GM12878 (cell line): ENCODE results near the gene ANKRD33B. TPM values are rescaled to one million over a fixed set of nuclear protein-coding genes. Genes with fewer than 3 reads are reported as not detected.

ENCODE experiments used
- ATAC-seq: fragments of 200-7000 bp; cut with Tn5 transposase; 3 replicates; pipeline ENCODE4 v1.9.1; 2020; ENCODE audit warnings: mild to moderate bottlenecking, moderate library complexity
- BruUV-seq: library from RNA; stranded (reverse); fragments of 400-500 nt; replicated peaks from 2 replicates; lab custom pipeline; 2021; lab: Mats Ljungman, UMichigan
- CTCF ChIA-PET: fragments of 300-600 bp; sonication (Branson Sonifier 250); formaldehyde crosslinking; extraction: SDS; loops from one replicate; lab custom pipeline; 2021; ENCODE audit warnings: inconsistent platforms; lab: Yijun Ruan, JAX
- POLR2A ChIA-PET: fragments of 350-600 bp; formaldehyde crosslinking; extraction: SDS; loops from one replicate; lab custom pipeline; 2021; ENCODE audit warnings: inconsistent platforms; lab: Charles Lee
- RAD21 ChIA-PET: fragments of 300-600 bp; sonication (Branson Sonifier 250); formaldehyde crosslinking; loops from one replicate; lab custom pipeline; 2023; ENCODE audit warnings: antibody characterized with exemption; ENCODE audit not compliant: unreplicated experiment; lab: Charles Lee
- SMC1A ChIA-PET: fragments of 300-600 bp; sonication (Branson Sonifier 250); formaldehyde crosslinking; loops from one replicate; lab custom pipeline; 2023; ENCODE audit not compliant: unreplicated experiment, uncharacterized antibody; lab: Charles Lee
- DNase-seq: peaks from one replicate; pipeline ENCODE4 v3.0.0-alpha.2; 2011; ENCODE audit warnings: low read depth, low spot score
- FAIRE-seq: peaks from 3 replicates; lab custom pipeline; 2011; peaks lifted over from hg19 to GRCh38; lab: Jason Lieb, UNC
- H2AFZ ChIP-seq: 2 replicates; pipeline ENCODE4 v1.6.0; 2011; ENCODE audit warnings: low read depth, low read length, control low read depth; ENCODE audit not compliant: control insufficient read depth
- H3K27ac ChIP-seq: 2 replicates; pipeline ENCODE4 v1.5.1; 2011; ENCODE audit warnings: control low read depth; ENCODE audit not compliant: control insufficient read depth, insufficient read depth
- H3K27me3 ChIP-seq, 2 experiments: replicated peaks in 1 of 2; 2 replicates each; pipeline versions ENCODE4 v1.6.0 to v1.6.1; 2011; ENCODE audit warnings: low read length in 1 of 2; ENCODE audit not compliant: control insufficient read depth in 2 of 2, insufficient read depth in 2 of 2
- H3K36me3 ChIP-seq, 2 experiments: 2 replicates each; pipeline ENCODE4 v1.5.1; 2011; ENCODE audit warnings: low read length in 1 of 2; ENCODE audit not compliant: control insufficient read depth in 2 of 2, insufficient read depth in 2 of 2
- H3K4me1 ChIP-seq: 2 replicates; pipeline ENCODE4 v1.6.1; 2011; ENCODE audit warnings: mild to moderate bottlenecking, low read length, moderate library complexity, mixed read lengths; ENCODE audit not compliant: control insufficient read depth, insufficient read depth
- H3K4me2 ChIP-seq: 2 replicates; pipeline ENCODE4 v1.6.0; 2011; ENCODE audit warnings: control low read depth; ENCODE audit not compliant: control insufficient read depth, insufficient read depth
- H3K4me3 ChIP-seq: fragments of 200-600 bp; sonication (generic); 2 replicates; pipeline ENCODE4 v1.5.1; 2016
- H3K79me2 ChIP-seq: 2 replicates; pipeline ENCODE4 v1.6.0; 2011; ENCODE audit warnings: low read length; ENCODE audit not compliant: control insufficient read depth, insufficient read depth
- H3K9ac ChIP-seq: 2 replicates; pipeline ENCODE4 v1.8.0; 2011; ENCODE audit warnings: low read length, control low read depth, mixed read lengths; ENCODE audit not compliant: control insufficient read depth, insufficient read depth
- H3K9me3 ChIP-seq: replicated peaks from 3 replicates; pipeline ENCODE4 v1.5.1; 2011; ENCODE audit warnings: mild to moderate bottlenecking, low read length; ENCODE audit not compliant: control insufficient read depth, insufficient read depth
- H4K20me1 ChIP-seq: 2 replicates; pipeline ENCODE4 v1.6.0; 2011; ENCODE audit not compliant: control insufficient read depth, insufficient read depth
- ATF7 ChIP-seq: fragments of 450-650 bp; IDR thresholded peaks from 2 replicates; pipeline ENCODE4 v1.6.1; 2016; ENCODE audit warnings: low read depth, mild to moderate bottlenecking
- KDM1A ChIP-seq: fragments of 200-600 bp; sonication (generic); IDR thresholded peaks from 2 replicates; pipeline ENCODE4 v1.6.1; 2016; ENCODE audit warnings: borderline replicate concordance
- MYC ChIP-seq: IDR thresholded peaks from 2 replicates; pipeline ENCODE4 v1.6.1; 2011; ENCODE audit warnings: mild to moderate bottlenecking, low read length, moderate library complexity, inconsistent platforms; ENCODE audit not compliant: insufficient read depth, insufficient replicate concordance, insufficient read length, severe bottlenecking
- NKRF ChIP-seq: fragments of 450-650 bp; conservative IDR thresholded peaks from 2 replicates; pipeline ENCODE4 v1.6.1; 2017; ENCODE audit warnings: mild to moderate bottlenecking, moderate library complexity
- SMAD1 ChIP-seq: fragments of 450-650 bp; IDR thresholded peaks from 2 replicates; pipeline ENCODE4 v1.6.1; 2018; ENCODE audit warnings: mild to moderate bottlenecking, low read depth; ENCODE audit not compliant: partially characterized antibody
- SUZ12 ChIP-seq: fragments of 200-600 bp; sonication (generic); IDR thresholded peaks from one replicate; pipeline ENCODE4 v1.6.1; 2018; ENCODE audit warnings: antibody characterized with exemption, mild to moderate bottlenecking; ENCODE audit not compliant: unreplicated experiment
- TBL1XR1 ChIP-seq: IDR thresholded peaks from 2 replicates; pipeline ENCODE4 v1.6.1; 2012; ENCODE audit warnings: low read depth, low read length, improper control_type of control experiment
- TCF3 ChIP-seq: IDR thresholded peaks from 2 replicates; pipeline ENCODE4 v1.6.1; 2012; ENCODE audit warnings: low read depth, mild to moderate bottlenecking, low read length, borderline replicate concordance; ENCODE audit not compliant: insufficient read depth
- ZNF687 ChIP-seq: fragments of 450-650 bp; IDR thresholded peaks from 2 replicates; pipeline ENCODE4 v1.6.1; 2017; ENCODE audit warnings: mild to moderate bottlenecking, moderate library complexity
- WGBS: methylation state at CpG from one replicate; pipeline ENCODE4 v1.1.6; 2016; ENCODE audit warnings: low lambda C conversion rate; ENCODE audit not compliant: insufficient replicate concordance, insufficient coverage; ENCODE audit errors: missing lambda C conversion rate; 5-methylcytosine and 5-hydroxymethylcytosine counted together
- in situ Hi-C: fragments of 300-500 bp; cut with MboI; formaldehyde crosslinking; loops from 9 replicates; pipeline ENCODE4 v1.14.3; 2018; ENCODE audit warnings: mixed read lengths
- intact Hi-C: fragments of 100-400 bp; cut with micrococcal nuclease; formaldehyde crosslinking; loops from one replicate; pipeline ENCODE4 v1.14.2; 2022; ENCODE audit not compliant: unreplicated experiment
- polyA plus RNA-seq, 11 experiments: library from polyadenylated mRNA; depleted of rRNA in 4 of 11; unstranded in 6 of 11; stranded (reverse) in 5 of 11; fragments of >200 nt; fragmentation: Nextera tagmentation in 4 of 11; fragmentation: Illumina TruSeq in 1 of 11; extraction: Ambion mirVana in 4 of 11; extraction: Trizol in 1 of 11; gene quantifications; 1 replicate in 1 of 11; 2 replicates in 10 of 11; pipeline versions ENCODE4 v1.2.1 to v1.2.3, GENCODE V29; 2011 to 2016; ENCODE audit warnings: inconsistent platforms in 2 of 11, missing spikeins in 2 of 11, low read depth in 1 of 11
- total RNA-seq, 4 experiments: library from RNA; depleted of rRNA in 3 of 4; stranded (reverse); fragments of >200 nt in 3 of 4; fragmentation: Illumina TruSeq in 1 of 4; extraction: Trizol in 1 of 4; gene quantifications; 2 replicates each; pipeline versions ENCODE4 v1.2.1 to v1.2.3, GENCODE V29; 2013 to 2021

The ANKRD33B gene
- total and polyA plus RNA-seq, 10 of the 15 experiments (the other 5 are each of a cell fraction or from before 2014, with no cell fraction given), result 4.9 to 61.6 (median 15.6) TPM

GRCh38 chr5:10621832-10622231 is 58.0 kb downstream of the ANKRD33B start:
- BruUV-seq, result no TSS peak
- CTCF ChIA-PET, result interaction anchor here (0.8 to 2.7 kb wide), 8 partner anchors 14 to 169 kb away, joined by 3 to 26 read pairs (median 5); no protein-coding TSS in a partner anchor
- H3K27me3 ChIP-seq, result no peaks in the 10 kb centered on the region
- peaks cover 27% of the 10 kb centered on the region for H3K4me1 ChIP-seq
- H2AFZ ChIP-seq, result no peak overlapping the region
- peaks cover 45% of the 10 kb centered on the region for H3K79me2 ChIP-seq
- TF ChIP-seq MYC (no peak), KDM1A (no peak), SUZ12 (no peak), TCF3 (no peak), SMAD1 (no peak), NKRF (no peak), ATF7 (no peak), ZNF687 (no peak), TBL1XR1 (no peak)
- H4K20me1 ChIP-seq, result no peaks in the 10 kb centered on the region
- RAD21 ChIA-PET, result interaction anchor here (0.9 to 3.2 kb wide), 6 partner anchors 10 to 167 kb away, joined by 4 to 19 read pairs (median 6); no protein-coding TSS in a partner anchor
- intact Hi-C loops (no loop called here), in situ Hi-C loops (no loop called here)
- WGBS, result 100% methylated on average over 1 of the region's 1 CpG
- H3K36me3 ChIP-seq, result peaks cover 35 to 38% of the 10 kb centered on the region in 2 experiments; a peak in 3 of 4 replicates
- DNase-seq (no peak), FAIRE-seq (no peak), ATAC-seq (peak; percentile 17; the same call in 2 of the 3 replicates)
- H3K27ac ChIP-seq, result peak overlapping the region; percentile 47
- H3K9me3 ChIP-seq, result no peaks in the 10 kb centered on the region
- no peak overlapping the region for H3K4me2 ChIP-seq
- POLR2A ChIA-PET, result interaction anchor here (0.8 to 3.1 kb wide), 3 partner anchors 14 to 58 kb away, joined by 3 to 12 read pairs (median 3); partner anchors contain the start of gene ANKRD33B
- SMC1A ChIA-PET, result interaction anchor here (1.0 to 12.0 kb wide), 11 partner anchors 10 to 338 kb away, joined by 3 to 192 read pairs (median 12); no protein-coding TSS in a partner anchor
- no peak overlapping the region for H3K9ac ChIP-seq
- no peak overlapping the region for H3K4me3 ChIP-seq
